ENCODE results near the gene NDE1. TPM values are rescaled to one million over a fixed set of nuclear protein-coding genes. Genes with fewer than 3 reads are reported as not detected.

Gene NDE1
- total RNA-seq, 4 donors from 2014 or later, result 15.1 to 323 (median 36.1) TPM

DNA sequence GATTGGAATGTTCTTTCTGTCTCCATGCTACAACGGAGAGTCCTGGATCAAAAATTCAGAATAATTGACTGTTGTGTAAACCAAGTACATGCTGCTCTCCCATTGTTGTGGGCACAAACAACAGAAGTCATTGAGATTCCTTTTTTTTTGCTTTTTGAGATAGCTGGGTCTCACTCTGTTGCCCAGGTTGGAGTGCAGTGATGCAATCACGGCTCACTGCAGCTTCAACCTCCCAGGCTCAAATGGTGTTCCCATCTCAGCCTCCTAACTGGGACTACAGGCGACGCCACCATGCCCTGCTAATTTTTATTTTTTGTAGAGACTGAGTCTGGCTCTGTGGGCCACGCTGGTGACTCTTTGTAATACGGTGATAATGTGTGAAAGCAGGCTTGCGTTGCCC, 24.5 kb downstream of the NDE1 start:
- Histone ChIP-seq H3K36me3 (peaks cover 0 to 29% (median 0%) of the 10 kb centered on the region in 3 donors), H3K4me1 (peaks cover 0 to 11% (median 3%) of the 10 kb centered on the region in 4 donors), H3K27ac (peak overlapping the region in 1 of 4 donors; percentile 85), H3K27me3 (no peaks in the 10 kb centered on the region), H3K4me3 (no peak overlapping the region), H3K9me3 (no peaks in the 10 kb centered on the region)
- TF ChIP-seq, protein P1, sequence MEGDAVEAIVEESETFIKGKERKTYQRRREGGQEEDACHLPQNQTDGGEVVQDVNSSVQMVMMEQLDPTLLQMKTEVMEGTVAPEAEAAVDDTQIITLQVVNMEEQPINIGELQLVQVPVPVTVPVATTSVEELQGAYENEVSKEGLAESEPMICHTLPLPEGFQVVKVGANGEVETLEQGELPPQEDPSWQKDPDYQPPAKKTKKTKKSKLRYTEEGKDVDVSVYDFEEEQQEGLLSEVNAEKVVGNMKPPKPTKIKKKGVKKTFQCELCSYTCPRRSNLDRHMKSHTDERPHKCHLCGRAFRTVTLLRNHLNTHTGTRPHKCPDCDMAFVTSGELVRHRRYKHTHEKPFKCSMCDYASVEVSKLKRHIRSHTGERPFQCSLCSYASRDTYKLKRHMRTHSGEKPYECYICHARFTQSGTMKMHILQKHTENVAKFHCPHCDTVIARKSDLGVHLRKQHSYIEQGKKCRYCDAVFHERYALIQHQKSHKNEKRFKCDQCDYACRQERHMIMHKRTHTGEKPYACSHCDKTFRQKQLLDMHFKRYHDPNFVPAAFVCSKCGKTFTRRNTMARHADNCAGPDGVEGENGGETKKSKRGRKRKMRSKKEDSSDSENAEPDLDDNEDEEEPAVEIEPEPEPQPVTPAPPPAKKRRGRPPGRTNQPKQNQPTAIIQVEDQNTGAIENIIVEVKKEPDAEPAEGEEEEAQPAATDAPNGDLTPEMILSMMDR (IDR thresholded peaks at IDR 0.05), result no peak
- no peak for TF ChIP-seq POLR2A (IDR thresholded peaks at IDR 0.05)
- DNase-seq, result no peak

GRCh38 chr16:15676506-15676905, 26.5 kb downstream of the NDE1 start:
- Histone ChIP-seq H3K9me3 (no peaks in the 10 kb centered on the region), H3K27ac (no peak overlapping the region), H3K36me3 (peaks cover 0 to 21% (median 0%) of the 10 kb centered on the region in 3 donors), H3K4me1 (peaks cover 0 to 11% (median 3%) of the 10 kb centered on the region in 4 donors), H3K27me3 (no peaks in the 10 kb centered on the region), H3K4me3 (no peak overlapping the region)
- no peak for DNase-seq
- TF ChIP-seq, protein P1 (IDR thresholded peaks at IDR 0.05), result no peak
- no peak for TF ChIP-seq POLR2A (IDR thresholded peaks at IDR 0.05)

DNA sequence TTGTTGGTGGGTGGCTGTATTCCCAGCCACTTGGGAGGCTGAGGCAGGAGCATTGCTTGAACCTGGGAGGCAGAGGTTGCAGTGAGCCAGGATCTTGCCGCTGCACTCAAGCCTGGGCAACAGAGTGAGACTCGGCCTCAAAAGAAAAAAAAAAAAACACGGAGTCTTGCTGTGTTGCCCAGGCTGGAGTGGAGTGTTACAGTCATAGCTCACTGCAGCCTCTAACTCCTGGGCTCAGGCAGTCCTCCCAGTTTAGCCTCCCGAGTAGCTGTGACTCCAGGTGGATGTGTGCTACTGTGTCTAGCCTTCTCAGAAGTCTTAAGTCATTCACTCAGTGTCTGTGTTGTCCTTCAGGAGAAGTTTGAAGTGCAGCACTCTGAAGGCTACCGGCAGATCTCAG, 27.4 kb downstream of the NDE1 start:
- no peak overlapping the region for H3K4me3 ChIP-seq

DNA sequence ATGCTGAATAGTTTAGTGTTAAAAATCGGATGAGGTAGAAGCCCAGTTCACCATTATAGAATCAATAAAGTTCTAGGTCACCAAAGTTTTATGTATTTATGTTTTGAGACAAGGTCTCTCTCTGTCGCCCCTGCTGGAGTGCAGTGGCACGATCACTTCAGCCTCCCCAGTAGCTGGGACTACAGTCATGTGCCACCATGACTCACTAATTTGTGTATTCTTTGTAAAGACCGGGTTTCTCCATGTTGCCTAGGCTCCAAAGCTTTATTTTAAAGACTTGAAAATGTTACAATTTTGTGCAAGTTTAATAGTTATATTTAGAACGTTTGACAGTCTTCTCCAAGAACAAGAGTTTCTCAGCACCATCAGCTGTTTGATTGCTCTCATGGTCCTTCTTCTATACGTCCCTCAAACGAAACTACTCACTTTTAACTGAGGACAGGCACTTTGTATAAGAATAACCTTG, 32.1 kb downstream of the NDE1 start:
- TF ChIP-seq POLR2A (IDR thresholded peaks at IDR 0.05), result no peak
- TF ChIP-seq, protein P1 (IDR thresholded peaks at IDR 0.05), result peak in 4 of 6 experiments; percentile 4 to 35 (median 28)
- H3K4me1 ChIP-seq, result no peaks in the 10 kb centered on the region
- H3K9me3 ChIP-seq, result no peaks in the 10 kb centered on the region
- no peak for DNase-seq
- no peak overlapping the region for H3K4me3 ChIP-seq
- H3K27ac ChIP-seq, result no peak overlapping the region
- H3K36me3 ChIP-seq, result peaks cover 0 to 51% (median 0%) of the 10 kb centered on the region in 3 donors
- H3K27me3 ChIP-seq, result no peaks in the 10 kb centered on the region

More for the DNA sequence above, 27.4 kb downstream of the NDE1 start:
- Histone ChIP-seq H3K36me3 (peaks cover 0 to 21% (median 0%) of the 10 kb centered on the region in 3 donors), H3K4me1 (peaks cover 0 to 11% (median 3%) of the 10 kb centered on the region in 4 donors), H3K27ac (no peak overlapping the region), H3K27me3 (no peaks in the 10 kb centered on the region), H3K9me3 (no peaks in the 10 kb centered on the region)
- no peak for DNase-seq
- TF ChIP-seq POLR2A (IDR thresholded peaks at IDR 0.05), result no peak
- TF ChIP-seq, protein P1 (IDR thresholded peaks at IDR 0.05), result no peak

DNA sequence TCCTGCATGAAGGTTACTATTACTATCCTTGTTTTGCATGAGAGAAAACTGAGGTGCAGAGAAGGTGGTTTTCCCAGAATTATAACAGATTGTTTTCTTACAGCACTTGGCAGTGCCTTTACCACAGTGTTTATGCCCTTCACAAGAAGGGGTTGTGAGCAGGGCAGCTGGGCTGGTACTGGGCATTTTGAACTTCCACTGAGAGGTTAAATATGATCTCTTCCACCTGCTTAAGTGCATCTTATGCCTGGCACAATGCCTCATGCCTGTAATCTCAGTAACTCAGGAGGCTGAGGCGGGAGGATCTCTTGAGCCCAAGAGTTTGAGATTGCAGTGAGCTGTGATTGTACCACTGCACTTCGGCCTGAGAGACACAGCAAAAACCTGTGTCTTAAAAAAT, 36.2 kb downstream of the NDE1 start:
- no peaks in the 10 kb centered on the region for H3K27me3 ChIP-seq
- no peak for DNase-seq
- no peak overlapping the region for H3K27ac ChIP-seq
- peaks cover 0 to 61% (median 0%) of the 10 kb centered on the region in 3 donors for H3K36me3 ChIP-seq
- no peaks in the 10 kb centered on the region for H3K9me3 ChIP-seq
- no peaks in the 10 kb centered on the region for H3K4me1 ChIP-seq
- TF ChIP-seq, protein P1 (IDR thresholded peaks at IDR 0.05), result no peak
- no peak for TF ChIP-seq POLR2A (IDR thresholded peaks at IDR 0.05)
- no peak overlapping the region for H3K4me3 ChIP-seq
